ENCODE data around the gene RAET1L. TPM values are rescaled to one million over a fixed set of nuclear protein-coding genes. Genes with fewer than 3 reads are reported as not detected.
"Not testable (repeated sequence)": the region's sequence is repeated elsewhere in the genome, so short reads cannot be mapped to it uniquely, and the experiment has no call there.

Gene RAET1L
- polyA plus RNA-seq, 12 donors: 0.16 to 0.99 (median 0.71) TPM; not detected in 8

DNA sequence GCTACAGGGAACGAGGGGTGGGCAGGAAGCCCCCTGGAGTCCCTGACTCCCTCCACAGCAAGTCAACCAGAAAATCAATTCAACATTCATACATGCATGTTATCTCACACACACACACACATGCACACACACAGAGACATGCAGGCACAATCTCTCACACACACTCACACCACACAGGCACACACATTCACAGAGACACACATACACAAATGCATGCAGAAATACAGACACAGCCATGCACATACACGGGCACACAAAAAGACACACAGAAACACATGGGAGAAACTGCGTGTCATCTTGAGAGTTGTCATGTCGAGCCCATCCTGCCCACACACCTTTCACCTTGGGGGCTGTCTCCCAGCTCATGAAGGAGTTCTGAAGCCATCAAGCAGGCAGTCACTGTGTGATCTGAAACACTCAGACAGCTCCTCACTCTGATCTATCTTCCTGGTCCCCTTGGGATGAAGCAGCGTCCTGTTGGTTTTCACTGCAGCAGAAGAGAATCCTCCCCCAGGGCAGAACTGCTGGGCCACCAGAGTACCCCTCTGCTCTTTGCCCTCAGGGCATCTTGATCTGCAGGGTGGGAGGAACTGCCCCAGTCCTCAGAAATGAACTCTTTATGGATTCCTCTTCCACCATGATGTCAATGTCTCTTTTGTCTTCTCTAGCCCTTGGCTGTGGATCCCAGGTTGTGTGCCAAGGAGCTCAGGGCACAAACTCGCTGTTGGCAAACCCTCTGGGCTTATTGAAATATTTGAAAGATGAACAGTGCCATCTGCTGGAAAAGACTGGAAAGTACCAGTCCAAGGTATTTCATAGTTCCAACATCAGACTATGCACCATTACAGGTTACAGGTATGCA is 8.8 kb downstream of the RAET1L start:
- DNase-seq: peak; percentile 58

DNA sequence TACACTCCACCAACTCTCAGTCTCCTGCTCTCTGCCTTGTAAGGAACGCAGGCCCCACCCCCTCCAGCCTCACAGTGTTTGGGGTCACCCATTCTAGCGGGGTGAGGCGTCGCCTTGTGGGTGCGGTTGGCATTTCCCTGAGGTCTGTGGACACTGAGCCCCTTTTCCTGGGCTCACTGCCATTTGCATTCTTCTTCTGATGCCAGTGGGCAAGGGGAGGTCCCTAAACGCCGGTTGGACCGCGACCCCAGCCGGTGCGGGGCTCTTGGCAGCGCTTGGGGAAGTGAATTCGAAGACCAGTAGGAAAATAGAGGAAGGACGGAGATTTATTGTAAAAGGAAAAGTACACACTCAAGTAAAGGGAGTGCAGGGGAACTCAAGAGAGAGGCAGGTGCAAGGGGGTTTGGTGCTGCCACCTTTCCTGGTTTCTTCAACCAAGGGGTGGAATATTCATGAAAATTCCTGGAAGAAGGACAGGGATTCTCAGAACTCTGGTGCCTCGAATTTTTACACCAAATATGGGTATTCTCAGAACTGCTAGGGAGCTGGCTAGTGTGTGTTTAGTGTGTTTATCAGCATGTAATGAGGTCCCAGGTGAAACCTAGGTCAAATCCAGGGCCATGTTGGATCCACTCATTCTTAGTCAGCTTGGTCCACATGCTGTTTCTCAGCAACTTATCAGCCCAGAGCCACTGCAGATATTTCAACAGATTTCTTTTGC is 9.9 kb downstream of the RAET1L start:
- DNase-seq: not testable (repeated sequence)

DNA sequence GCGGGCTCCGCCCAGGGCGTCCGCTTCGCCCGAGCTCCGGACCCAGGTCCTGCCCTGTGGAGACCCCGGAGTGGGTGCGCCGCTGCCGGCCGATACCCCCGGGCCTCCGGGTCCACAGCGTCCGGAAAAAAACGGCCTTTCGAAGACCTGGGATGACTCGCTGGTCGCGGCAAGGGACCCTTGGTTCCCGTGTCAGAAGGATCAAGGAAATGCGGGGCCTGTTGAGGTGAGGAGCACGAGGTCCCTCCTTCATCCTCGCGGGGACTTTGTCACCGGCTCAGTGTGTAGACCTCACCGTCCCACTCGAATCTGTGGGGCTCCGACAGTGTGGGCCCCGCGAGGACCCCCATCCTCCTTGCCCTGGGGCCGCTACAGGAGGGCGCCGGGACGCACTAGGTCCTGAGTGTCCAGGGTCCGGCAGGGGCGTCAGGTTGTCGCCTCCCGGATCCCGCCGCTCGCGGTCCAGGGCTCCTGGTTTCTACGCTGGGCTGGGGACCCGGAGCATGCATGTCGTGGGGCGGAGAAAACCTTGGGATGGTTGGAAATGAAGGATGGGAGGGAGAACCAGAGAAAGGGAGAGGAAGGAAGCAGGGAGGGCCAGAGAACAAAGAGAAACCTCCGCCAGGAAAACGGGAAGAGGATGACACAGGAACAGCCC is 10.6 kb downstream of the RAET1L start:
- not testable (repeated sequence) for DNase-seq

DNA sequence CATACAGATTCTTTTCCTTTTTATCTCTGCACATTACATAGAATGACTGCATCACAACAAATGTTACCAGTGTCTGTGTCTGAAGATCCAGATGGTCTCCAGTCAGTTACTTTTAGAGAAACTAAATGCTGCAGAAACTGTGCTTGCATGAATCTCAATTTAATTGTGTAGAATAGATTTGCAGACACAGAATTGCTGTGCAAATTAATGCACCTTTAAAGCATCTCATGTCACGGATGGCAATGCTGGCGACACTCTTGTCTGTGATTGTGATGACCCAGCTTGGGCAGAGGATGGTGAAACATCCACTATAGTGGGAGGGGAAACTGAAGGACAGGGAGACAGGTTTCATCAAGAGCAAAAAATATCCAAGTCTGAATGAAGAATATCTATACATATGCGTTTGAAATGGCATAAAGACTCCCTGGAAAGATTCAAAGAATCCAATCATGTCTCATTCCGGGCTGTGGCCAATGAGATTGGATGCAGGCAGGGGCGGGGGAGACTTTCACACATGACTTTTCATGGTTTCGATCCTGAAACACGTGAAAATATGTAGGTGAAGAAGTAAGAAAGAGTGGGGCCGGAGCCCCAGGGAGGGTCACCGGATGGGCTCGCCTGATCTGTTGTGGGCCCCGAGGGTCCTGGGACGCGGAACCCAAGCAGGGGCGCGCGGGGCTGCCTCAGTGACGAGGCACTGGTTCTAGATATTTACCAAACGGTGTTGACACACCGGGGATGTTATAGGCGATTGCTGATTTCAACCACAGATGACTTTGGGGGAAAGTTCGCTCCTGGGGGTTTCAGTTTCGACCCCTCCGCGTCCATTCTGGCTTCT is 11.3 kb downstream of the RAET1L start:
- not testable (repeated sequence) for DNase-seq

DNA sequence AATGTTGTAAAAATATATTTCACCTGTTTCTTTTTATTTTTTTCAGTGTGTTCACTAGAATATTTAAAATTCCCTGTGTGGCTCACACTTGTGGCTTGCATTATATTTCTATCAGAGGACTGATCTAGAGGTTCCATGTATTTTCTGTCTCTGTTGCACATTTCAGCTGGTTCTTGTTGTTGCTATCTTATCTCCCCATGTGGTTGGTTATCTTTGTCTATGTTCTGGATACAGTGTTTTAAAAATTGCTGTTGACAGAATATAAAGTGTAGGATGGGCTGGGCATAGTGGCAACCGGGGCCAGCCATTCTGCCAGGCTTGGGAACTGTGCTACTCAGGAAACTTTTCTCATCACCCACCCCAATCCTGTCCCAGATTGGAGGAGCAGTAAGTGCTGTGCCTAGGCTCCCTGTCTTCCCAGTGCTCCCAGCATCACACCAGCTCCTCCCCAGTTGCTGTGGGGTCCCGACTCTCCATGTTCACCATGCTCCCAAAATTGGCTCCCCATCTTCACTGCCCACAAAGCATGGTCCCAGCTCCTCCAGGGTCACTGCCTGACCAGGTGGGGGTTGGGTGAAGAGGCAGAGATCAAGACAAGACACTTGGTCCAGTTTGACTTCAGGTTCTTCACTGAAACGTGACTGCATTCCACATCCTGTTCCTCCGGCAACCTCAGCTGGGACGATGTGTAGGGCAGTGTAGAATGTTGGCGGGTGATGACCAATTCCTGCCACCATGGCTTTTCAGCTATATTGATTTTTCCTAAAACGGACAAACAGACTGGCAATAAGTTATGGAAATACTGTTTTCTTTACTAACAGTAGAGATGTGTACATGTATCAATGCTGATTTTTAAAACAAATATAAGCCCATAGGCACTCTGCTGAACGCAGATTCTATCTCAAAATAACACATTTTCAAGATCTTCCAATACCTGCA is 12.2 kb downstream of the RAET1L start:
- not testable (repeated sequence) for DNase-seq

DNA sequence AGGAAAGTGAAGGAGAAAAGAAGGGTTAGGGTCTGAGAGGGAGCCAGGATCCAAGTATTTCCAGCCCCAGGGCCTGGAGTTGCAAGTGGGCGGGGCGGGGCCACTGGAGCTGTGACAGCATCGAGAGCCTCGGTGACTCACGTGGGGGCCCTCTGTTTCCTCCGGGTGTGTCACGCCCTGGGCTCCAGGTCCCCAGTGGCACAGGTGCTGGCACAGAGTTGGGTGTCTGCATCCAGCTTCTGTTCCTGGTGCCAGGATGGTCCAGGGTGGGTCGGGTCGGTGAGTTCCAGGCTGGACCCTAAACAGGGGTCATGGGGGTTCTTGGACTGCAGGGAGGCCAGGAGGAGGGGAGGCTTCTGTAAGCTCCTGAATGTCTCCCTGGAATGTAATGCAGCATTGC is 16.7 kb downstream of the RAET1L start:
- DNase-seq: no peak

DNA sequence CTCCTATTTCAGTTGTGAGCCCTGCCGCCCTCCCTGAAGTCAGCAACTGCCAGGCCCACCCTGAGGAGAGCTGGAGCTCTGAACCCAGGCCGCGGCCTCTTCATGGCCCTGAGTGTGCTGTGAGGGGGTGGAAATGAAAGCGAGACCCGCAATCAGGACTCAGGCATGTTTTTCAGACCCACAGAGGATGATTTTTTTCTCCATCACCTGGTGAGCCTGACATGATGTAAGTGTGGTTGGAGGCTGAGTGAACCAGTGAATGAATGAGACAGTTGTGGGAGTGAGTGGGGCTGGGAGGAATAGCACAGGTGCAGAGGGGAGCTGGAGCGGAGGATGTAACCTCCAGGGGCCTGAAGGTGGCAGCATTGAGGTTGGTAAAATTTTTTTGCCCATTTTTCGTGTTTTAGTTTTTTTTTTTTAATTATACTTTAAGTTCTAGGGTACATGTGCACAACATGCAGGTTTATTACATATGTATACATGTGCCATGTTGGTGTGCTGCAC is 18.3 kb downstream of the RAET1L start:
- DNase-seq: no peak

DNA sequence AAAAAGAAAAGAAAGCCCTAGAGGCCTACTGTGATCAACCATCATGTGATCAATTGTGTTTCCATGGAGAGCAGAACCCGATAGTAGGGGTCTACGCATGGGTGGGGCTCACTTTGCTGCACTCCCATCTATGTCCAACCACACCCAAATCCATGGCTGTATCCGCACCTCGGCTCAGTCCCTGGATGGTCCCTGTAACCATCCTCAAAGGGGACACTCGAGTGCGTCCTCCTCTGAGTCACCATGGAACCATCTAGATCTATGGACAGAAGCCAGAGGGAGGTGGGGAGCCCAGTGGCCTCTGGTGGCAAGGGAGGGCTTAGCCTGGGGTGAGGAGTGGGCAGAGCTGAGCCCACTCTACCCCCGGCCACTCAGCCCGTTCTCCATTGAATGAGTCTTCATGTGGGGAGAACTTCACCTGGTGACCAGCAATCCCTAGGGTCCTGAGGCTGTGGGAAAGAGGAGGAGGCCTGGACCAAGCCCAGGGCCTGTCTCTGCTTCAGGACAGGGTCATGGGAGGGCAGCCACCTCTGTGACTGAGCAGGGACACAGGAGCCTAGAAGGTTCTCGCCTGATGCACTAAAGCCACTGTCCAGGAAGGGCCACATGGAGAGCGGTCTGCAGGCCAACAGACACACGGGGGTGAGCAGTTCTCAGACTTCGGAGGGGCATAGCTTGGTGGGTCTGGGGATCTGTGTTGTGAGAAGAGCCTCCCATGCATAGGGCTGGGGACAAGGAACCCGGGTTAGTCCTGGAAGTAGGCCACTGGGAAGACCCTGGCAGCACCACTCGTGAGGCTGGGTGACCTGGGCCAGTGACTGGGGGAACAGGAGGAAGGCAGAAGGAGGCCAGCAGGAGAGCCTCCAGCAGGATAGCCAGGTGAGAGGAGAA is 19.3 kb downstream of the RAET1L start:
- DNase-seq: no peak

DNA sequence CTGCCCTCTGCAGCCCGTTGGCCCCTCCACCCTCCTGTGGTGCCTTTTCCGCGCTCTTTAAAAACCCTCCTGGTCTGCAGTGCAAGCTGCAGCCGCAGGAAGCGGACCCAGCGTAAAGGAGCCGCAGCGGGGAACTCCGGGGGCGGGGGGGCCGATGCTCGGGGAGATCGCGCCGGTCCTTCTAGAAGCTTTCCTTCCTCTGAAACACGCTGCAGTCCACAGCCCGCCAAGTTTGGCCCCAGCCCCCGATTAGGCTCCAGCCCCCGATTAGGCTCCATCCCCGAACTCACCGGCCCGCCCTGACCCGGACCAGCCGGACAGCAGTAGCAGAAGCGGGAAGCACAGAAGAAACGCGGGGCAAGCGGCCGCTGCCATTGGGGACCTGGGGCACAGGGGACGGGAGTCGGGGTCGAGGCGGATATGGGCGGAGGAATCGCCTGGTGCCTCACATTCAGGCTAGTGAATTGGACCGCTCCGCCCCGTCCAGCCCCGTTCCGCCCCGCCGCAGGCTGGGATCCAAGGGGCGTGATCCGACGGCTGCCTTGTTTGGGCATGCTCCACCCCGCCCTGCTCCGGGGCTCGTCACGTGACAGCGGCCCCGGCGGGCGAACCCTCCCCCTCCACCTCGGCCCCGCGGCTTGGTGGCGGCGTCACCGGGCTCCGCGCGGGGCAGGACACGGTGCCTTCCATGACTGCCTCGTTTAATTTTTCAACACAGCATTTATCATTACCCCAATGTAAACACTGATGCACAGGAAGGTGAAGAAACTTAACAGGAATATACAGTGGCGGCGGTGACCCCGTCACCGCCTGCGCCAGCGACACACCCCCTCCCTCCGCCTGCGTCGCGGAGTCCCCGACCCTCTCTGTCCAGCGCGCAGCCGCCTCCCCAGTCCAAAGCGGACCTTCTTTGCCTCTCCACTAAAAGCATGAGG is 20.3 kb downstream of the RAET1L start:
- DNase-seq: peak; percentile 94

DNA sequence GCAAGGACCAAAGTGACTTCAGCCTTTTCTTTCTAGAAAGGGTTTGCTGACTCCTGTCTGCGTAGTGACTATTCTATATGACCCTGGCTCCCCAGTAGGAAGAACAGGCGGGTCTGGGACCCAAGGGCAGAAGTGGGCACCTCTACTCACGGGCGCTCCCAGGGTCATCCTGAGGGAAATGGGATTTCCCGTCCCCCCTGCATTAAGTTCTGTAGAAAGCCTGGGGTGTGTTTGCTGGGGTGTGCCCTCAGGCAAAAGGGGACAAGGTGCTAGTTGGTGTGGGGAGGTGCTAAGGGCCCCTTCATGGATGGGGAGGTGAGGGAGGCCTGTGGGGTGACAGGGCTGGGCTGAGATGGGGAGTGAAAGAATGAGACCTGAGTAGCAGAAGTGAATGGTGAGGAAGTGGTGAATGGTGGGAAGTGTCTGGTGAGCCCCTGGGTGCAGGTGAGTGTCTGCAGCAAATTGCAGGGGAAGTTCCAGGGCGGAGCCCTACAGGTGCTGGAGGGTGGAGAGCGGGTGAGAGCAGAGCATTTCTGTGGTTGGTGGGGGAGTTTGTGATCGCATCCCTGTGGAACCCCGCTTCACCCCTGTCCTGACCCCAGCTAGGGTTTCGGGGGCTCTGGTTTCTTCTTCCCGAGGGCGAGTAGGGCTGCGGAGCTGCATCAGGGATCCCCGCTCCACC is 21.1 kb downstream of the RAET1L start:
- DNase-seq: no peak

DNA sequence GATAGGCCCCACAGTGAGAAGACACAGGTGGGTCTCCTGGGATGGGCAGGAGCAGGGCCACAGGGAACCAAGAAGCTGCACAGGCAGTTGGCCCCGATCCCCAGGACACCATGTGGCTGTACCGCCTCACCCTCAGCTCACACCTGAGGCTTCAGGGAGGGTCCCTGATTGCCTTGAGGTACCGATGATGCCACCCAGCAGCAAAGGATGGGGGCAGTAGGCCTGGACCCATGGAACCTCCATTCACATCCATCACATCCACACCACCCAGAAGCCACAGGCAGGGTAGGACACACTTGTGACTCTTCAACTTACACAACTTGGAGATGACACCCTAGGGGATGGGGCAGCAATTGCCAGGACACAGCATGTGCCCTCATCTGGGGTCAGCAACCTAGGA is 21.7 kb downstream of the RAET1L start:
- DNase-seq: not testable (repeated sequence)

DNA sequence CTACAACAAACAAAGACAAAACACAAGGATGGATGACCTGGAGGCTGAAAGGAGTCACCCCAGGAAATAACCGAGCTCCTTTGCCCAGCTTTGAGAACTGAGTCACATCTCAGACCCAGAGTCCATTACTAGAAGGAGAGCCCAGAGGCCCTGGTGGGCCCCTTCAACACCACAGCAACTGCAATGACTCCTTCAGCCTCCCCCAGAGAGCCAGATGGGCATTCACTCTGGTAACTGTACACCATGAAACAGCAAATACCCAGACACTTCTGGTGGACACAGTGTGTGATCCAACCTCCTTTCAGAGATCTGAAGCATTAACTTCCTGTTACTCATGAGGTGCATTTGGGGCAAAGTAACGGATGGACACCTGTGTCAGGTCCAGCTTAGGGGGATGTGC is 22.6 kb downstream of the RAET1L start:
- DNase-seq: no peak

DNA sequence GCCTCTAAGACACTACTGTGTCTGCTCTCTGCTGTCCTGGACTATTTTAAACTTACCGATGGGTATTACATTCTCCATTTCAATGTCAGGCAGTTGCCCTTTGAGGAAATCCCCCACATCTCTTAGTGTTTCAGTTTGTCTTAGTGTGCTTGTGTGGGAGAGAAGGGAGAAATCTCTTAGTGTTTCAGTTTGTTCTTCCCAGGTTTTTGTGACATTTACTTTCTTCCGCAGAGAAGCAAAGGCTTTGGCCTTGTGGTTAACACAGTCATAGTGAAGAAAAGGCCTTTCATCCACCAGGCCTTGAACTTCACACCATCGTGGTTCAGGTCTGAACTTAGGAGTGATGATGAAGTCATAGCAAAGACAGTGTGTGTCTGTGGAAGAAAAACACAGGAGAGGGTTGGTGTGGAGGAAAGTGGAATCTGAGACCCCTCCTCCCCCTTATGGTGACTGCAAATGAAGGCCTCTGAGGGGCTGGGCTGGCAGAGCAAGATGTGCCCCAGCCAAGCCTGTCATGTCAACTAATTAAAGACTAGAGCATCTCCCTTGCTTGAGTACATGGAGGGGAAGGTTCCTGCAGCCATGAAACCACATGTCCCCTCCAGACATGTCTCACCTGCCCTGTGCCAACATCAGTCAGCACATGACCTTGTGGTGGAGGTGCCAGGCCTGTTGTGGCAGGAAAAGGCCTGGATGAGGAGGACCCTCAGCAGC is 23.9 kb downstream of the RAET1L start:
- no peak for DNase-seq

DNA sequence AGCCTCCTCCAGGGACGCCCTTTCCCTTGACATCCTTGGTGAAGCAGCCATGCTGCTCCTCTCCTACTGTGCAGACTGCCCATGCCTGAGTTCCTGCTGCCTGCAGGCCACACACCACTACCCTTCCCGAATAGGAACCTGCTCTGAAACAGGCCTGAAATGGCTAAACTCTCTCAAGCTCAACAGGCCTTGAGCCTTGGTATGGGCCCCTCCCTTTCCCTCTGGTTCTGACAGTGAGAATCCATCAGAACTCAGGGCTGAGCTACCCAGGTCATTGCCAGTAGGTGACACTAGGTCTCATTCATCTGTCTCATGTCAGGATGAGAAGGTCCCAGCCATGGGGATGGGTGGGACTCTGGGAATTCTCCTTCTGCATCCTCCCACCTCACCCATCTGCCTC is 25.7 kb downstream of the RAET1L start:
- DNase-seq: no peak

DNA sequence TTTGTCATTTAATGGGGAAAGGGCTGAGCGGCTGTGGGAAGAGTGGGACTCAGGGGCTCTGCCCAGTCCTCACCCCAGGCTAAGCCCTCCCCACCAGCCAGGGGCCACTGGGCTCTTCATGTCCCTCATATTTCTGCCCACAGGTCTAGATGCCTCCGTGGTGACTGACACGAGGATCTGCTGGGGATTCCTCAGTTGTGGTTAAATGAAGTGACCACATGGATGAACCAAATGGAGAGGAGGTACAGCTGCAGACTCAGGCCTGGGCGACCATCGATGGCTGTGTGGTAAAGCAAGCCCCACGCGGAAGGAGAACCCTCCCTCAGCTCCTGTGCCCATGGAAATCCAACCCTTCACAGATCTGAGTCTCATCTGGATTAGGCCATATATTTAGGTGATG is 29.4 kb downstream of the RAET1L start:
- no peak for DNase-seq

DNA sequence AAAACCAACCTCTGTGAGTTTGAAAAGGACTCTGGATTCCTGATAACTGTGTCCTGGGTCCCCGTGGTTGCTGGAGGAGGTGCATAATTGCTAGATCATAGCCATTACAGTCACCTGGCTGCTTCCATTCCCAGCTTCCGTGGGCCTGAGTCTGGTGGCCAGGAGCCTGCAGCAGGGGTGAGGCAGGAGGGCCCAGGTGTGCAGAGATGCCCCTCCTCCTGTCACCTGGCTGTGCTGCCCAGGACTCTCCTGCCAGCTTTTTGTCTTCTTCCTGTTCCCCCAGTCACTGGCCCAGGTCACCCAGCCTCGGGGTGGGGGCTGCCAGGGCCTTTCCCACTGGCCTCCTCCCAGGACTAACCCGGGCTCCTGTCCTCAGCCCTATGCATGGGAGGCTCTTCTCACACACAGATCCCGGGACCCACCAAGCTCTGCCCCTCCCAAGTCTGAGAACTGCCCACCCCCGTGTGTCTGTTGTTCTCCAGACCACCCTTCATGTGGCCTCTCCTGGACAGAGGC is 30.0 kb downstream of the RAET1L start:
- DNase-seq: no peak

DNA sequence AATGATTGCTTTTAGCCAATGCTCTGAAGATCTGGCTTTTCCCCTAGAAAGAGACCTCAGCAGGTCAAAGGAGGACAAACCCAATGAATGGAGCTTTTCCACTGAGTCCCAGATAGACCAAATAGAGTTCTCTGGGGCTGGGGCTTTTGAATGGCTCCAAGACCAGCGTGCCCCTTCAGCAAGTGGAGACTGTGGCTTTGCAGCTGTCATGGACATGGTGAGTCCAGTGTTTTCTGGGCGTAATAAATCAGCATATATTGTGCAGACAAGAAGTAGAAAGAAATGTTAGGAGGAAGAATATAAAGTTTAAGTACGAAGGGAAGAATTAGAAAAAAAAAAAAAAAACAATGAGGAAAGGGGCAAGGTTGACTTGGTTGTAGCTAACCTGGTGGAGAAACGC is 33.5 kb downstream of the RAET1L start:
- DNase-seq: no peak

Data from muscle of arm (tissue), 12 donors.